ENCODE measurements around the gene EEIG2.

DNA sequence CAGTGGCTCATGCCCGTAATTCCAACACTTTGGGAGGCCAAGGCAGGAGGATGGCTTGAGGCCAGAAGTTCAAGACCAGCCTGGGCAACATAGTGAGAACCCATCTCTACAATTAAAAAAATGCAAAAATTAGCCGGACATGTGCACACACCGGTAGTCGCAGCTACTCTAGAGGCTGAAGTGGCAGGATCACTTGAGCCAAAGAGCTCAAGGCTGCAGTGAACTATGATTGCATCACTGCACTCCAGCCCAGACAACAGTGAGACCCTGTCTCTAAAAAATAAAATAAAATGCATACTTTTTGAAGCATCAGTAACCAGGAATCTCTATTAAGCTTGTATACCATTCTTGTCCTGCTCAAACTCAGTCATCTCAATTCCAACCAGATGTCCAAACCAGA, 27.2 kb upstream of the EEIG2 start:
- TF ChIP-seq PHF21A (CRISPR knock-in tag; IDR thresholded peaks at IDR 0.05) (no peak), SNRNP70 (IDR thresholded peaks at IDR 0.05; ENCODE audit: low read depth, low read length) (no peak), POLR2A (IDR thresholded peaks at IDR 0.05; ENCODE audit: insufficient read depth in 1 of 2, low read depth in 2 of 2, low read length in 2 of 2) (no peak)
- TF ChIP-seq, protein P1, sequence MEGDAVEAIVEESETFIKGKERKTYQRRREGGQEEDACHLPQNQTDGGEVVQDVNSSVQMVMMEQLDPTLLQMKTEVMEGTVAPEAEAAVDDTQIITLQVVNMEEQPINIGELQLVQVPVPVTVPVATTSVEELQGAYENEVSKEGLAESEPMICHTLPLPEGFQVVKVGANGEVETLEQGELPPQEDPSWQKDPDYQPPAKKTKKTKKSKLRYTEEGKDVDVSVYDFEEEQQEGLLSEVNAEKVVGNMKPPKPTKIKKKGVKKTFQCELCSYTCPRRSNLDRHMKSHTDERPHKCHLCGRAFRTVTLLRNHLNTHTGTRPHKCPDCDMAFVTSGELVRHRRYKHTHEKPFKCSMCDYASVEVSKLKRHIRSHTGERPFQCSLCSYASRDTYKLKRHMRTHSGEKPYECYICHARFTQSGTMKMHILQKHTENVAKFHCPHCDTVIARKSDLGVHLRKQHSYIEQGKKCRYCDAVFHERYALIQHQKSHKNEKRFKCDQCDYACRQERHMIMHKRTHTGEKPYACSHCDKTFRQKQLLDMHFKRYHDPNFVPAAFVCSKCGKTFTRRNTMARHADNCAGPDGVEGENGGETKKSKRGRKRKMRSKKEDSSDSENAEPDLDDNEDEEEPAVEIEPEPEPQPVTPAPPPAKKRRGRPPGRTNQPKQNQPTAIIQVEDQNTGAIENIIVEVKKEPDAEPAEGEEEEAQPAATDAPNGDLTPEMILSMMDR (CRISPR knock-in tag; IDR thresholded peaks at IDR 0.05), result no peak
